Nucleus accumbens (tissue), 56 donors: ENCODE measurements around the gene RIPOR3.

Experiments
- DNase-seq, 56 donors: peaks; one replicate each; lab custom pipeline; 2025; lab: John Stamatoyannopoulos, UW

RIPOR3 gene

GRCh38 chr20:50563133-50563944 lies 128.0 kb downstream of the RIPOR3 start:
- DNase-seq, result no peak

DNA sequence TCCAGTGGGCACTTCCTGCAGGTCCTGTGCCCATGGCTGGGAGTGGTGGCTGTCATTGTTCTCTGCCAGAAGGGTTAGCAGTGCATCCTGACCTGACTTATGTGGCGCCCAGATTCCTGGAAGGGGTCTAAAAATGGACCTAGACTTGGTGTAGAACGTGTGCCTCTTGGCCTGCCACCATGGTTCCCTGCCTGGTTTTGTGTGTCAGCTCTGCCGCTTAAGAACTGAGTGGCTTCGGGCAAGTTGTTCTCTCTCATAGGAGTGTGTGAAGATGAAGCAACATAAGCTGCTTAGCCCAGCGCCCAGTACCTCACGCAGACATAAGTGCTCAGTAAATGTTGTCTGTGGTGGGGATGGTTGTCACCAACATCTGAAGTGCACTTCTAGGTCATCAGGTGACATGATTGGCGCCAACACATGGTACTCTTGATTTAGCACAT lies 129.1 kb downstream of the RIPOR3 start:
- DNase-seq, result no peak

DNA sequence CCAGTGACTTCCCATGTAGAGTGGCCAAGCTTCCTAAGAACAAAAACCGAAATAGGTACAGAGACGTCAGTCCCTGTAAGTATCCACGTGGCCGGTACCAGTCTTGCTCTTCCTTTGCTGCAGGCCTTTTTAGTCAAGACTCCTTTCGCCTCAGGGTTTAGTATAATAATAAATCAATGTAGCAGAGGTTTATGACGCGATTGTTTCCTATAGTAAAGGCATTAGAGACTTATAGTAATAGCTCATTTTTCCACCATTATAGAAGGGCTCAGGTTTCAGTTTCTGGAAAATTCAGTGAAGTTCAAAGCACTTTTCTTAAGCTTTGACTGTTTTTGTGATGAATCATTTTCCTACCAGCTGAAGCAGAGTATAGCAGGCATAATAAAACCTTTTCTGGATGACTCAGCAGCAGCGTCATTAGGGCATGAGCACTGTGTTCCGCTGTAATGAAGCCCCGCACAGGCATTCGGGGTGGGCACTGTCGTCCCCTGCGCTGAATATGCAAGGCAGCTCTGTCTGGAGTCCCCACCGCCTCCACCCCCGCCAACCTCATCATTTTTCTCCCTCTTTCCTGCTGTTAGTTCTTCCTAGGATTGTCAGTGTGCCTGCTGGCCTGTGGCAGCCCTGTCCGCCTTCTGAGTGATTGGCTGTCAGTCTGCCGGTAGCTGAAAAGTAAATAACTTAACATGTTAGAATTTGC lies 129.8 kb downstream of the RIPOR3 start:
- peak in 31 of 56 donors; percentile 8 to 75 (median 42) for DNase-seq

DNA sequence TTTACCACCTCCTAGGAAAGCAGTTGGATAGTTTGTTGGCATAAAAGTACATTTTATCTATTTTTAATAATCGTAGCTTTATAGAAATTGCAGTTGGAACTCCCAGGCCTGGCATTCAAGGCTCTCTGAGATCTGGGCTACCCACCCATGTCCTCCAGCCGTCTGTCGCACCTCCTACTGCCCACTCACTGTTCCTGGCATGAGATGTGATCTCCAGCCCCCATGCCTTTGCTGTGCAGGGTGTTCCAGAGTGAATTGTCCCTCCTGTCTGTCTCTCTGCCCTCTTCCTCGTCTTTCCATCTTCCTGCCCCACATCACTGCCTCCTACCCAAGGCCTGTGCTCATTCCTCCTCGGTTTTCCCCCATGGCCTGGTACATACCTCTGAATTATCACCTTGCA lies 130.5 kb downstream of the RIPOR3 start:
- DNase-seq, result no peak

- no peak for DNase-seq
Observed at GRCh38 chr20:50559856-50560638, 131.3 kb downstream of the RIPOR3 start.

DNA sequence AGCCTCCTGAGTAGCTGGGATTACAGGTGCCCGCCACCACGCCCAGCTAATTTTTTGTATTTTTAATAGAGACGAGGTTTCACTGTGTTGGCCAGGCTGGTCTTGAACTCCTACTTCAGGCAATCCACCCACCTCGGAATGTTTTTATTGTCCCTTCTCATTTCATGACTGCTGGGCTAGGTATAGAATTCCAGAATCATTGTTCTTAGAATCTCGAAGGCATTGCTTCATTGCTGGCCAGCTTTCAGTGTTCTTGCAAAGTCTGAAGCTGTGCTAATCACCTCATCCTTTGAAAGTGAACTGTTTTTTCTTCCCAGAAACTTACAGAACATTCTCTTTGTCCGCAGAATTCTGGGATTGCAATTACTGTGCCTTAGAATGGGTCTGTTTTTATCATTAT lies 132.2 kb downstream of the RIPOR3 start:
- DNase-seq, result no peak

GRCh38 chr20:50558483-50558925 lies 132.8 kb downstream of the RIPOR3 start:
- no peak for DNase-seq

GRCh38 chr20:50557549-50558134 lies 133.7 kb downstream of the RIPOR3 start:
- no peak for DNase-seq

- DNase-seq, result no peak
Observed at GRCh38 chr20:50555662-50556061, 135.7 kb downstream of the RIPOR3 start.

- no peak for DNase-seq
Observed at GRCh38 chr20:50554694-50555579, 136.4 kb downstream of the RIPOR3 start.

GRCh38 chr20:50552979-50553378 lies 138.4 kb downstream of the RIPOR3 start:
- no peak for DNase-seq

DNA sequence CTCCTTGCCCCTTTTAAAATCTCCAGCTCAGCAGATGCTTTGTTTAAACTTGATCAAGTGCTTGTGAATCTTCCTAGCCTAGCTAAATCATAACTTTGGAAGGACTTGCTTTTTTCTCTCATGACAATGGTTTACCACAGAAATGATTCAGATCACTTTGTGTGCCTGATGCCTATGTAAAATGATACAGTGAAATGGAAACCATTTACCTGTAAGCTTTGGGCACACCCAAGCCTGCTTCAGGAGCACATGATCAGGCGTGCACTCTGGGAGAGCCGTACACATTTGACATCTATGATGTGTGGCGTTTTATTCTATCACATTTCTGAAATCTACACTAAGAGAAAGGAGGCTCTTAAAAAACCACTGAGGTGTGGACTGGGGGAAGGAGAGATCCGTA lies 140.1 kb downstream of the RIPOR3 start:
- no peak for DNase-seq

DNA sequence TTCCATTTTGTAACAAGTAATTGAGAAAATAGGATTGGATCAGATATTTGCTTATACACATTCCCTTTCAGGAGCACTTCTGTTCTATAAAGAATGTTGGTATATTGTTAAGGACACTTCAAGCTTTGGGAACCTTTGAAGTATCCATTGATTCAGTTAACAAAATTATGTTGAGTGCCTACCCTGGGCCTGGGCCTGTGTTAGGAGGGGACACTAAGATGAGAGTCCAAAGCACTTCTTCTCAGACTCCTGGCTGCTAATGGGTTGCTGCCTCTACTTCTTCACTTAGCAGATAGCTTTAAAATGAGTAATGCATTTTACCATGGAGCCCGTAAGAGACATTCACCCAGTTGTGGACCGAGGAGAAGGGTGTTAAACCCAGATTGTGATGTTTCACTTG lies 140.8 kb downstream of the RIPOR3 start:
- DNase-seq, result no peak

DNA sequence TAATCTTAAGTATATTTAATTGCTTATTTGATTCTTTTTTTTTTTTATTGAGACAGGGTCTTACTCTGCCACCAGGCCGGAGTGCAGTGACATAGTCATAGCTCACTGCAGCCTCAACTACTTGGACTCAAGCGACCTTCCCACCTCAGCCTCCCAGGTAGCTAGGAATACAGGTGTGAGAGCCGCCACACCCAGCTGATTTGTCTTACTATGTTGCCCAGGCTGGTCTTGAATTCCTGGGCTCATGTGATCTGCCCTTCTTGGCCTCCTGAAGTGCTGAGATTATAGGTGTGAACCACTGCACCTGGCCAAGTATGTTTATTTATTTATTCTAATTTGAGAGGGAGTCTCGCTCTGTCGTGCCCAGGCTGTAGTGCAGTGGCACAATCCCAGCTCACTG lies 142.9 kb downstream of the RIPOR3 start:
- no peak for DNase-seq

DNA sequence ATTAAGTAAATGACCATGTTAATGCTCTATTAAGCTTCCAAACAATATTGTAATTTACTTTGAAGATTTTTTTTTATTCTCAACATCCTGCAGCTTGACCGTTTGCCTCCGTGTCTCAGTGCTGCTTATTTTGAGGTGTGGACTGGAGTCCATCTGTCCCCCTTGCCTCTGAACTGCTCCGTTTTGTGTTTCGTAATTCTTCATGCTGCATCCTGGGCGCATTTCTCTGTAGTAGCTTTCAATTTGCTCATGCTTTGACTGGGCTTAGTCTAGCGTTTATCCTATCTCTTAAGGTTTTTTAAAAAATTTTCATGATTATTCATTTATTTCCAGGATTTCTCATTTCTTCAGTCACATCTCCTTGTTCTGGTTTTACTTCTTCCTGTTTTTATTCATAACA lies 143.4 kb downstream of the RIPOR3 start:
- no peak for DNase-seq

DNA sequence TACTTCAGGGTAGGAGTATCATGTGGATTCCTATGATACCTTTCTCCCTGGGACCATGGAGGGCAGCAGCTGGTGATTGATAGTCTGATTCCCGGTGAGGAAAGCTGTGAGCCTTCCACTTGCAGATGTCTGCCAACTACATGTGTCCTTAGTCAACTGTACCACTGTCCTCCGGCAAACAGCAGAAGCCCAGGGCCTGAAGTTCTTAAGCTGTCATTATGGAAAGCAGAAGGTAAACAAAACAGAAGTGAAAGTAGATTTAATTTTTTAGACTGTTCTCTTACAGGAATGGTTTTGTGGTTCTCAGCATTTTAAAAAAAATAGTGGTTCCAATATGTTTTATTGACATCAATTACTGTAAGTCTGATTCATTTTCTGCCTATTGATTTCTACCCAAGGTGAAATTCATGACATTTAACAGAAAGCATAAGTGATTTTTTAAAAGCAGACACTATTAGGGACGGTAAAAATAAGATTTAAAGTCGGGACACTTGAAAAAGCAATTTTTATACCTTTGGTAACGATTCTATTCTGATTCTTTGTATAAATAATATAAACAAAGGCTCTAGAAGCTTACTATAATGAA lies 144.5 kb downstream of the RIPOR3 start:
- DNase-seq, result no peak

GRCh38 chr20:50545126-50545525 lies 146.2 kb downstream of the RIPOR3 start:
- no peak for DNase-seq

GRCh38 chr20:50543326-50543725 lies 148.0 kb downstream of the RIPOR3 start:
- DNase-seq, result no peak

GRCh38 chr20:50541606-50542041 lies 149.7 kb downstream of the RIPOR3 start:
- no peak for DNase-seq
